NCI-H128 (cell line): ENCODE results near the gene CABP7.

Experiments
- DNase-seq: peaks from one replicate; lab custom pipeline; 2025; ENCODE audit not compliant: unreplicated experiment; lab: John Stamatoyannopoulos, UW

CABP7 gene

GRCh38 chr22:29719899-29720645, at the start of gene CABP7:
CABP7 (plus strand) TSS chr22:29720003; CDS start chr22:29720425, 422 bp downstream.
- no peak for DNase-seq

DNA sequence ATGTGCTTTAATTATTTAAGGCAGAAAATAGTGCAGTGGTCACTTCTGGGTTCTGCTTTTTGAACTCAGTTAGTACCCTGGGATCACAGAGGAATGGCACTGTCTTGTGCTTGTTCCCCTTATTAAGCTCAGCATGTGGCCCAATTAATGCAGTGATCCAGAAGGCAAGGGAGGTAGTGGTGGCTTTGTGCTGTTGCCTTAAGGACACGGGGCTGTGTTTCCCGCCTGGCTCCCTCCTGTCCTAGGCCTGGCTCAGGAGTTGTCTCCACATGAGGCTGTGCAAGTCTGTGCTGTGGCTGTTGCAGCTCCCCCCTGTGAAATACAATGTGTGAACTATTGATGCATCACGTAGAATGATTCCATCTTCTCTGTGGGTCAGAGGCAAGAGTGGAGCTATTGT, 49.2 kb upstream of the CABP7 start:
- DNase-seq = no peak

- no peak for DNase-seq
Measured at GRCh38 chr22:29673361-29674066, 46.3 kb upstream of the CABP7 start.

DNA sequence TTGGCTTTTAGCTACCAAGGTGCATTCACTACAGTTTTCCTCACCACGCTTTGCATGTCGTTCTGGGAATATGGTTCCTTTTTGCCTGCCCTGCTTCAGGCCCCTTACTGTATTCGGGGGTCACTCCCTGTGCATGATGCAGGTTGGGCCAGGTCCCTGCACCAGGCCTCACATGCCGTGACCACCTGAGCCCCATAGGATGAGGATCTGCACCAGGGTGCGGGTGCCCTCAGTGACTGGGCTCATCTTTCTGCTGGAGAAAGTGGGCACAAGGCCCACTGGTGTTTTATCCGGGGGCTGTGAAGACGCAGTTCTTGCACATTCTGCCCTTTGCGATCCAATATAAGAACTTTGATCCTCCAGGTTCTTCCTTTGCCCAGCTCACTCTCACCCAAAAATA, 45.7 kb upstream of the CABP7 start:
- DNase-seq = no peak

- DNase-seq = no peak
Measured at GRCh38 chr22:29679316-29679715, 40.5 kb upstream of the CABP7 start.

DNA sequence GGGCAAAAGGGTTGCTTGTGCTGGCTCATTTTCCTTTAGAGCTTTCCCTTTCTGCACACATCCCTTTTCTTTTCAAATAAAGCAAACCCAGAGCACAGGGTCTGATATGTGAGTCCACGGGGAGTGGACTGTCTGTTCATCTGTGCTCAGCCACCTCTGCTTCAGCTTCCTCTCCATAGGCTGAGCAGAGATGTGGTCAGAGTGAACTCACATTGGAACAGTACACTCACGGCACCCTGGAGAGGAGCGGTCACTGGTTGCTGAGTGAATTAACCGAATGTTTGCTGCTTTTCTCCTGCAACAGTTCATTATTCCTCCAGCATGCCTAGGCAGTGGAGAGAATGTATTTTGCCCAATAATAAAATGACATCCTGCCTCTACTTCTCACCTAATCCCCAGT, 36.3 kb upstream of the CABP7 start:
- DNase-seq = no peak

DNA sequence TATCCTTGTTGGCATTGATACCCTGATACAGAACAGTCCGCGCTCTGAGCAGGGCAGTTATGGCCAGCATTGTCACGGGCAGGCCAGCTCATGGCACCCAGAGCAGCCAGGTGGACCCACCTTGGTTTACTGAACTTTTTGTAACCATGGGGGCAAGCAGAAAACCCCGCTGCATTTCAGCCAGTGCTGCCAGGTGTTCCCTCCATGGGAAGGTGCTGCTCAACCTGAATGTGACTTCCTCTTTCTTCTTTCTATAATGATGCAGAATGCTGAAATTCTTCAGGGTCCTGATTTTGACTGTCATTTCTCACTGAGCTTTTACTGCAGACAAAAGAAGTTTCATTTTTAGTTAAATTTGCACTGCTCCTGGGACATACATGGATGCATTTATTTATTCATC, 35.6 kb upstream of the CABP7 start:
- no peak for DNase-seq

DNA sequence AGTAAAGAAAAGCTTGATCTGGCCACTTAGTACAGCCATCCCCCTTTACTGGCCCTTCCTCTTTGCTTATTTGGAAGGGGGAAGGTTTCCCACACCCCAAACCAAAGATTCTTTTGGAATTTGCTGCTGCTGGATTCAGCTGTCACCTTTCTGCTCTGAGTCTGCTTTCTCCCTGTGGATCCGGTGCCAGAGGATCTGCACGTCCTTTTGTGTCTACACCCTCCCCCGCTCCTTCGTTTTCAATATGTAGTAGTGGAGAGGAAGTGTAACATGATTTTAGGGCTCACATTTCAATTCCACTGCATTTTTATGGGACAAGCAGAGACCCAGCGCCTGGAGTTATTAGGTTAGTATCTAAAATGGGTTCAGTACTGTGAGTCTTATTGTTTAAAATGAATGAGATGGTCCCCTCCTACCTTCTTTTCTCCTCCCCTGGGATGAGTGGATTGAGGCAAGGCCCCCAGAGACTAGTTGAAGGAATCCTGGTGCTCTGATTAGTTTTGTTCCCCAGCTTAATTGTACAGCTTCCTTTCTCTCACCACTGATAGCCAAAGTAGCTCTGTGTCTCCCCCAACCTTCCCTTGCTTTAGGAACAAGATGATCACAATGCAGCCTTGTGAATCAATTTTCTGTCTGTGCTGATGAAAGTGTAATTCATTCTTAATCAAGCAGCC, 30.5 kb upstream of the CABP7 start:
- DNase-seq = no peak

- DNase-seq = no peak
Measured at GRCh38 chr22:29689880-29690213, 30.0 kb upstream of the CABP7 start.

DNA sequence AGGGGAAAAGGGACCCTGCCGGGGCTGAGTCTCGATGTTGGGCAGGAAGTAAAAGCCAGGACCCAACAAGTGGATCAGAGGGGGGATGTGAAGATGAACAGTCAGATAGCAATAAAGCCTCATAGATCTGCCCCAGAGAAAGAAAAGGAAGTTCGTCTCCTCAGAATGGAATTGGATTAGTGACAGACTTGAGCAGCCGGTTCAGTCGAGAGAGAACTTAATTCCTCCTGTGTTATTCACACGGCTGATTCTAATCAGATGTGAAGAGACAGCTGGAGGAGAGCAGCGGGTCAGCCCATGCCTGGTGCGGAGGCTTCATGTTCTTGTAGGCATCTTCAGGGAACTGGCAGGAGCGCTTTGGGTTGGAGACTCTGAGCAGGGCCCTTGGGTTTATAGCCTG, 29.3 kb upstream of the CABP7 start:
- no peak for DNase-seq

- DNase-seq = no peak
Measured at GRCh38 chr22:29691636-29692326, 28.0 kb upstream of the CABP7 start.

DNA sequence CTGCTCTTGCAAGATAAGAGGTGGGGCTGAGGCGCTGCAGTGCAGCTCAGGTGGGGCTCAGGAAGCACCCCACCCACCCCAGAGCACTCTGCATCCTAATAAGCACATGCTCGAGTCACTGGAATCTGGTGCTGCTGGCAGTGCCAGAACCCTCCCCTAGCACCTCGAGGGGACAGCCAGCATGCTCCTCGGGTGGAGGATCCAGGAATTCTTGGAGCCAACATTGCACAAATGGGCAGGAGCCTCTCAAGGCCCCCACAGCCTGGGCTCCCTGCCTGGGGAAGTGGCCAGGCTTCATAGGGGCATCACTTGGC, 27.5 kb upstream of the CABP7 start:
- no peak for DNase-seq

- DNase-seq = no peak
Measured at GRCh38 chr22:29693161-29693560, 26.6 kb upstream of the CABP7 start.

- DNase-seq = no peak
Measured at GRCh38 chr22:29693671-29694070, 26.1 kb upstream of the CABP7 start.

DNA sequence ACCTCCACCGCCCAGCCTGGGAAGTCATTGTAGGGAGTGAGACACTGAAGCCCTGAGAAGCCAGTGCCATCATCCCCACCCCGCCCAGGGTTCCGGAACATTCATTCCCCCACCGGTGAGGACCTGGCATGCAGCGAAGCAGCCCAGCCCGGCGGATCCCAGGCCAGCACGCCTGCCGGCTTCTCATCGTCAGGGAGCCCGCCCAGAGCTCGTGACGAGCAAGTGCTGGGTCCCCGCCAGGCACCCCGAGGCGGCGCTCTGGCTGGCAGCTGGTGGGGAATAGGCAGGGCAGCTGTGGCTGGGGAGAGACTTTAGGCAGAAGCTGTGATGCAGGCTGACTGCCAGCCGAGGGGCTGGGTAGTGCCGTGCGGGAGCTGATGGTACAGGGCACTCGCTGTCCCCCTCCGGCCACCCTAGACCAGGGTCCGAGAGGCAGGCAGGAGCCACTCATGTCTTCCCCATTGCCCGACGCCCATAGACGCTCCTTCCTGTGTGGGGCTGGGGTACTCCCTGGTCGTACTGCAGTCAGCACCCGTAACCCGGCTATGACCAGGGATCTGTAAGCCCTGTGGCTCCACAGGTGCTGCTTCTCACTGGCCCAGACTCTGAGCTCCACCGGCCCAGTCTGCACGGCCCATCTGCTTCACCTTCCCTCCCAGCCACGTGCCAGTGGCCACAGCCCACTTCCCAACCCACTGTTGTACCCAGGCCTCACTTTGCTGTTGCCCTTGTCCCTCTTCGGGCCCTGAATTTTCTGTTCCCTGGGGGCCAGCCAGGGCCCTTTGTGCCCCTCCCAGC, 24.5 kb upstream of the CABP7 start:
- DNase-seq = no peak

DNA sequence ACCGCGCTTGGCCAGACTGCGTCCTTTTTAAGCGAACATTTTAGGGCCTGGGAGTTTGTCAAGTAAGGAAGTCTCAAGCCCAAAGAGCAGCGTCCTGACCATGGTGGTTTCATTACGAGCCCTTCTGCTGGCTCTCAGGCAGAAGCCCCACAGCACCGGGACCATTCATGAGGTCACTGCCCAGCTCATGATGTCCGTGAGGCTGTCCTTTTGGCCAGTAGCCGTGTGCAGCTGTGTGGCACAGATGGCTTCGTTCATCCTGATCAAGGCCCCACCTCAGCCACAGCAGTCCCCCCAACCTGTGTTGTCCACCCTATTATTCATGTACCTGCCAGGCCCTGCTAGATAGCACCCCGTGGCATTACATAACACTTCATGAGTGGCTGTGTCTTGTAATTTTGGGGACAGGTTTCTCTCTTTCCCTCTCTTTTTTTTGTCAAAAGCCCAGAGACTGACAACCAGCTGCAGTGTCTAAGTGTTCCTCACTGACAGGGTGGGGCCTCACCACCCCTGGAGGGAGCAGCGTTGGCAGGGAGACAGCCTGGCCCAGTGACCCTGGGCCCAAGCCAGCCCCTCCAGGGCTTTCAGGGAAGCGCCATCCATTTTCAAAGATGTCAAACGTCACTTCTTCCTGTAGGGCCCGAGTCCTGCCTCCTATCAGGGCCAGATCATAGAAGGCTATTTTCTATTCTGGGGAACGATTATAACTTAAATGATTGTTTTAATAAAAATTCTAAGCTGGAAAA, 21.8 kb upstream of the CABP7 start:
- DNase-seq = no peak

GRCh38 chr22:29700206-29700899, 19.4 kb upstream of the CABP7 start:
- no peak for DNase-seq

GRCh38 chr22:29700900-29701154, 19.0 kb upstream of the CABP7 start:
- no peak for DNase-seq

DNA sequence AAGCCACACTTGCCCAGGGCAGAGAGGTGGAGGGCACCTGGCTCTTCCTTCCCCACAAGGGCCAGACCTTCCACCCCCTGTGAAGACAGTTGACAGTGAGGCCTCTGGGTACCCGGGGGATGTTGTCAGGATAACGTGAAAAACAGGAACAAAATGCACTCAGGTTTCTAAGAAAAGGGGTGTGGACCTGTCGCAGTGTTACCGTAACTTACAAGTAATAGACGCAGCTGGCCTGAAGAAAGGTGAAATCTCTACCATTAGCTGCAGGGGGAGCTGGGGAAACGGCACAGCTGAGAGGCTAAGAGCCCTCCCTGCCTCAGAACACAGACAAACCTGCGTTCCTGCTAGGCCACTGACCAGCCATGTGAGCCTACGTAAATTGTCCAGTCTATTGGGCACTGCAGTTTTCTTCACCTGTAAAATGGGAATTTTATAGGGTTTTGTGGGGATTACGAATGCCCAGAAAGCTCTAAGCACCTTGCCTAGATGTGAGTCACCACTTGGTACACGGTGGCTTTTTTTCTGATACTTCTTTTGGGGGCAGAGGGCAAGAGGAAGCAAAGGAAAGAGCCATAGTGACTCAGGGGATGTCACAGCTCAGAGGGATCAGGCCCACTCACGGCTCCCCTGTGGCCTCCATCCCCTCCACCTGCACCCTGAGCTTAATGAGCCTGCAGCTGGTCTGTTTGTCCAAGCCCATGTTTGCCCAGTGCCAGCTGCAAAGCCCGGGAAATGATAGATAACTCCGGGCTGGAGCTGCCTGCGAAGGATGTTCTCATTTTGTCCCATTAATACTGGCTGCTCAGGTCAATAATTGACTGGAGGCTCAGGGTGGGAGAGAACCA, 18.4 kb upstream of the CABP7 start:
- DNase-seq = no peak
